Measurements from ENCODE around the gene ST3GAL4.

ST3GAL4 gene

DNA sequence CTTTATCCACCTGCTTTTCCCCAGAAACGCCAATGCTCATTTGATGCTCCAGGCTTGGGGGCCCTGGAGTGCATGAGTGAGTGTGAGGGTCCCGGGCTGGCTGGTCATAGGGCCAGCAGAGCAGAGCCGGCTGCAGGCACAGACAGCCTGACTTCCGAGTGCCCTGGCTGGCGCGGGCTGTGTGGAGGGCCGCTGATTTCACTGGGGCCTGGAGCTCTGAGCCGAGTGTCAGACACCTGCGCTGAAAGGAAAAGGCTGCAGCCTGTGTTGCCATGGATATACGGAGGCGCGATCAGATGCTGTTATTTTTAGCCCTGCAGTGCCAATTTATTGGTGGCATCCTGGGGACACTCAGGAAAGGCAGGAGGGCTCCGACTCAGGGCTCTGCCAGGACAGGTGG is 87.6 kb downstream of the ST3GAL4 start:
- no peak overlapping the region for H3K4me3 ChIP-seq (ENCODE audit: low read depth, low read length)
- DNase-seq (ENCODE audit: low read depth) = no peak
- TF ChIP-seq, protein P1, sequence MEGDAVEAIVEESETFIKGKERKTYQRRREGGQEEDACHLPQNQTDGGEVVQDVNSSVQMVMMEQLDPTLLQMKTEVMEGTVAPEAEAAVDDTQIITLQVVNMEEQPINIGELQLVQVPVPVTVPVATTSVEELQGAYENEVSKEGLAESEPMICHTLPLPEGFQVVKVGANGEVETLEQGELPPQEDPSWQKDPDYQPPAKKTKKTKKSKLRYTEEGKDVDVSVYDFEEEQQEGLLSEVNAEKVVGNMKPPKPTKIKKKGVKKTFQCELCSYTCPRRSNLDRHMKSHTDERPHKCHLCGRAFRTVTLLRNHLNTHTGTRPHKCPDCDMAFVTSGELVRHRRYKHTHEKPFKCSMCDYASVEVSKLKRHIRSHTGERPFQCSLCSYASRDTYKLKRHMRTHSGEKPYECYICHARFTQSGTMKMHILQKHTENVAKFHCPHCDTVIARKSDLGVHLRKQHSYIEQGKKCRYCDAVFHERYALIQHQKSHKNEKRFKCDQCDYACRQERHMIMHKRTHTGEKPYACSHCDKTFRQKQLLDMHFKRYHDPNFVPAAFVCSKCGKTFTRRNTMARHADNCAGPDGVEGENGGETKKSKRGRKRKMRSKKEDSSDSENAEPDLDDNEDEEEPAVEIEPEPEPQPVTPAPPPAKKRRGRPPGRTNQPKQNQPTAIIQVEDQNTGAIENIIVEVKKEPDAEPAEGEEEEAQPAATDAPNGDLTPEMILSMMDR (IDR thresholded peaks at IDR 0.05; ENCODE audit: control insufficient read depth, extremely low read depth, insufficient read depth) = no peak

- DNase-seq (ENCODE audit: low read depth) = no peak
- TF ChIP-seq, protein P1 (IDR thresholded peaks at IDR 0.05; ENCODE audit: control insufficient read depth, extremely low read depth, insufficient read depth) = no peak
- no peak overlapping the region for H3K4me3 ChIP-seq (ENCODE audit: low read depth, low read length)
These were observed 88.6 kb downstream of the ST3GAL4 start for GRCh38 chr11:126444072-126444471.

GRCh38 chr11:126446581-126446980 is 91.1 kb downstream of the ST3GAL4 start:
- no peak overlapping the region for H3K4me3 ChIP-seq (ENCODE audit: low read depth, low read length)
- TF ChIP-seq, protein P1 (IDR thresholded peaks at IDR 0.05; ENCODE audit: control insufficient read depth, extremely low read depth, insufficient read depth) = no peak
- no peak for DNase-seq (ENCODE audit: low read depth)

DNA sequence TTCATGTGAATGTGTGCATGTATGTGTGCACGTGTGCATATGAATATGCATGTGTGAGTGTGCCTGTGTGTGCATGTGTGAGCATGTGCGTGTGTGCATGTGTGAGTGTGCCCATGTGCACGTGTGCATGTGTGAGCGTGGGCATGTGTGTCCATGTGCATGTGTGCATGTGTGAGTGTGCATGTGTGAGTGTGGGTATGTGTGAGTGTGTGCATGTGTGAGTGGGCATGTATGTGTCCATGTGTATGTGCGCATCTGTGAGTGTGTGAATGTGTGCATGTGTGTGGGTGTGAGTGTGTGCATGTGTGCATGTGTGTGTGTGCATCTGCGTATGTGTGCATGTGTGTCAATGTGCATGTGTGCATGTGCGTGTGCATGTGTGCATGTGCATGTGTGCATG is 94.7 kb downstream of the ST3GAL4 start:
- H3K4me3 ChIP-seq (ENCODE audit: low read depth, low read length) = no peak overlapping the region
- no peak for DNase-seq (ENCODE audit: low read depth)
- TF ChIP-seq, protein P1 (IDR thresholded peaks at IDR 0.05; ENCODE audit: control insufficient read depth, extremely low read depth, insufficient read depth) = no peak

DNA sequence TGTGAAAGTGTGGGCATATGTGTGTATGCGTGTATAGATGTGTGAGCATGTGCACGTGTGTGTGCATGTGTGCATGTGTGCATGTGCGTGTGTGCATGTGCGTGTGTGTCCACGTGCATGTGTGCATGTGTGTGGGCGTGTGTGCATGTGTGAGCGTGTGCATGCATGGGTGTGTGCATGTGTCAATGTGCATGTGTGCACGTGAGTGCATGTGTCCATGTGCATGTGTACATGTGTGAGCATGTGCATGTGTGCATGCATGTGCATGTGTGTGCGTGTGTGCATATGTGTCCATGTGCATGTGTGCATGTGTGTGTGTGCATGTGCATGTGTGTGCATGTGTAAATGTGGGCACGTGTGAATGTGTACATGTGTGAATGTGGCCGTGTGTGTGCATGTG is 95.3 kb downstream of the ST3GAL4 start:
- no peak overlapping the region for H3K4me3 ChIP-seq (ENCODE audit: low read depth, low read length)
- DNase-seq (ENCODE audit: low read depth) = no peak
- TF ChIP-seq, protein P1 (IDR thresholded peaks at IDR 0.05; ENCODE audit: control insufficient read depth, extremely low read depth, insufficient read depth) = no peak

DNA sequence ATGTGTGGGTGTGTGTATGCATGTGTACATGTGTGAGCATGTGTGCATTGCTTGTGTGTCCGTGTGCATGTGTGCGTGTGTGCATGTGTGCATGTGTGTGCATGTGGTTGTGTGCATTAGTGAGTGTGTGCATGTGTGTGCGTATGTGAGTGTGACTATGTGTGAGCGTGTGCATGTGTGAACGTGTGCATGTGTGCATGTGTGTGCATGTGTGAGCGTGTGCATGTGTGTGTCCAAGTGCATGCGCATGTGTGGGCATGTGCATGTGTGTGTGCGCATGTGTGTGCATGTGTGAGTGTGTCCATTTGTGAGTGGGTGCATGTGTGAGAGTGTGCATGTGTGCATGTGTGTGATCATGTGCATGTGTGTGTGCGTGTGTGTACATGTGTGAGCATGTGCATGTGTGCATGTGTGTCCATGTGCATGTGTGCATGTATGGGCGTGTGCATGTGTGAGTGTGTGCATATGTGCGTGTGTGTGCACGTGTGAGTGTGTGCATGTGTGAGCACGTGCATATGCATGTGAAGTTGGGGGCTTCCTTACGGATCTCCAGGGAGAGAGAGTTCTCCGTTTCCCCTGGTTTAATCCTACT is 95.8 kb downstream of the ST3GAL4 start:
- H3K4me3 ChIP-seq (ENCODE audit: low read depth, low read length) = no peak overlapping the region
- TF ChIP-seq, protein P1 (IDR thresholded peaks at IDR 0.05; ENCODE audit: control insufficient read depth, extremely low read depth, insufficient read depth) = no peak
- no peak for DNase-seq (ENCODE audit: low read depth)
